Keratinocyte (primary cell): ENCODE results near the gene MAGI2.

Source experiments
- EZH2 ChIP-seq: IDR thresholded peaks from one replicate; pipeline ENCODE4 v1.6.1; 2012; ENCODE audit warnings: inconsistent platforms, mild to moderate bottlenecking, low read length, moderate library complexity
- TF ChIP-seq, protein P1 (sequence below), 3 experiments: IDR thresholded peaks in 1 of 3; conservative IDR thresholded peaks in 1 of 3; optimal IDR thresholded peaks in 1 of 3; 2 replicates in 2 of 3; 3 replicates in 1 of 3; pipeline versions ENCODE3 to v1.5.1; 2011; ENCODE audit warnings: low read length in 3 of 3, mild to moderate bottlenecking in 3 of 3, moderate library complexity in 2 of 3, control low read depth in 1 of 3, inconsistent platforms in 1 of 3; ENCODE audit not compliant: insufficient read depth in 2 of 3; ENCODE audit errors: extremely low read depth in 1 of 3

DNA sequence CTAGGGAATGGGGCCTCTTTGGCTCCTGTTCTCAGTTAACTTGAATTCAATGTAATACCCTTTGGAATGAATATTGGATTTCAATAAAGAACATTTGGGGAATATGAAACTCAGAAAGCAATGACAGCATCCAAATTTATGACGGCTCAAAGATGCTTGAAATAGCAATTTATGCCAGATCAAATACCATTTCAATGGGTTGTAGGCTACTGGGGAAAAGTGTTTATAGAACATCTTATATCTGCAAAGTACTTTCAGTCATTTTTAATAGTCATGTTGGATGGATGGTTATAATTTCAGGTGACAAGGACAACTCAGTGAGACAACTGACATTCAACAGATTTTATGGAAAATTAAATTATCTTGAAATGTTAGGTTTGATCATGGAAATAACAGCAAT, 882.2 kb downstream of the MAGI2 start:
- TF ChIP-seq, protein P1, sequence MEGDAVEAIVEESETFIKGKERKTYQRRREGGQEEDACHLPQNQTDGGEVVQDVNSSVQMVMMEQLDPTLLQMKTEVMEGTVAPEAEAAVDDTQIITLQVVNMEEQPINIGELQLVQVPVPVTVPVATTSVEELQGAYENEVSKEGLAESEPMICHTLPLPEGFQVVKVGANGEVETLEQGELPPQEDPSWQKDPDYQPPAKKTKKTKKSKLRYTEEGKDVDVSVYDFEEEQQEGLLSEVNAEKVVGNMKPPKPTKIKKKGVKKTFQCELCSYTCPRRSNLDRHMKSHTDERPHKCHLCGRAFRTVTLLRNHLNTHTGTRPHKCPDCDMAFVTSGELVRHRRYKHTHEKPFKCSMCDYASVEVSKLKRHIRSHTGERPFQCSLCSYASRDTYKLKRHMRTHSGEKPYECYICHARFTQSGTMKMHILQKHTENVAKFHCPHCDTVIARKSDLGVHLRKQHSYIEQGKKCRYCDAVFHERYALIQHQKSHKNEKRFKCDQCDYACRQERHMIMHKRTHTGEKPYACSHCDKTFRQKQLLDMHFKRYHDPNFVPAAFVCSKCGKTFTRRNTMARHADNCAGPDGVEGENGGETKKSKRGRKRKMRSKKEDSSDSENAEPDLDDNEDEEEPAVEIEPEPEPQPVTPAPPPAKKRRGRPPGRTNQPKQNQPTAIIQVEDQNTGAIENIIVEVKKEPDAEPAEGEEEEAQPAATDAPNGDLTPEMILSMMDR (optimal IDR thresholded peaks at IDR 0.05 in 1 of 3, IDR thresholded peaks at IDR 0.05 in 1 of 3, conservative IDR thresholded peaks at IDR 0.05 in 1 of 3; ENCODE audit: extremely low read depth in 1 of 3, insufficient read depth in 2 of 3, low read length in 3 of 3) = no peak
- TF ChIP-seq EZH2 = no peak
